Fibroblast of lung (primary cell): ENCODE data around the gene C17orf58. TPM values are rescaled to one million over a fixed set of nuclear protein-coding genes. Genes with fewer than 3 reads are reported as not detected.
"Not testable (repeated sequence)": the region's sequence is repeated elsewhere in the genome, so short reads cannot be mapped to it uniquely, and the experiment has no call there.

ENCODE experiments used
- DNase-seq, 2 donors: peaks; one replicate each; pipeline versions ENCODE4 v3.0.0 to v3.0.0-alpha.2; 2010; ENCODE audit warnings: low read depth in 2 of 2
- H2AFZ ChIP-seq: 2 replicates; pipeline ENCODE4 v1.5.1; 2012; ENCODE audit warnings: low read length, control low read depth, inconsistent platforms
- H3K27ac ChIP-seq: 2 replicates; pipeline ENCODE4 v1.5.1; 2011; ENCODE audit warnings: low read length, control low read depth; ENCODE audit not compliant: insufficient read depth
- H3K27me3 ChIP-seq: 2 replicates; pipeline ENCODE4 v1.5.1; 2011; ENCODE audit warnings: mild to moderate bottlenecking, low read length; ENCODE audit not compliant: control insufficient read depth, insufficient read depth
- H3K36me3 ChIP-seq: 2 replicates; pipeline ENCODE4 v1.5.1; 2011; ENCODE audit warnings: low read length; ENCODE audit not compliant: control insufficient read depth, insufficient read depth
- H3K4me1 ChIP-seq: 2 replicates; pipeline ENCODE4 v1.5.1; 2011; ENCODE audit warnings: low read length; ENCODE audit not compliant: control insufficient read depth, insufficient read depth; ENCODE audit errors: extremely low read depth
- H3K4me2 ChIP-seq: 2 replicates; pipeline ENCODE4 v1.5.1; 2011; ENCODE audit warnings: low read length, control low read depth; ENCODE audit not compliant: insufficient read depth; ENCODE audit errors: extremely low read depth
- H3K4me3 ChIP-seq, 4 experiments: fragments of 200-600 bp in 1 of 4; sonication (generic) in 1 of 4; replicated peaks in 1 of 4; 2 replicates each; pipeline ENCODE4 v1.5.1; 2011 to 2016; ENCODE audit warnings: low read length in 4 of 4, low read depth in 3 of 4, mild to moderate bottlenecking in 3 of 4, control low read depth in 2 of 4, inconsistent platforms in 1 of 4, mixed read lengths in 1 of 4; ENCODE audit not compliant: insufficient read depth in 1 of 4; ENCODE audit errors: control extremely low read depth in 1 of 4
- H3K79me2 ChIP-seq: 2 replicates; pipeline ENCODE4 v1.5.1; 2012; ENCODE audit warnings: mild to moderate bottlenecking, low read length, inconsistent platforms; ENCODE audit not compliant: control insufficient read depth, insufficient read depth
- H3K9ac ChIP-seq: 2 replicates; pipeline ENCODE4 v1.5.1; 2011; ENCODE audit warnings: mild to moderate bottlenecking, low read length, control low read depth; ENCODE audit not compliant: insufficient read depth
- H3K9me3 ChIP-seq: 2 replicates; pipeline ENCODE4 v1.5.1; 2012; ENCODE audit warnings: low read depth, low read length; ENCODE audit not compliant: control insufficient read depth, insufficient read depth
- H4K20me1 ChIP-seq: 2 replicates; pipeline ENCODE4 v1.5.1; 2011; ENCODE audit warnings: low read length; ENCODE audit not compliant: control insufficient read depth, insufficient read depth; ENCODE audit errors: extremely low read depth
- EZH2 ChIP-seq: IDR thresholded peaks from 2 replicates; pipeline ENCODE4 v1.5.1; 2012; ENCODE audit warnings: low read length, control low read depth, mild to moderate bottlenecking; ENCODE audit errors: missing control alignments
- polyA minus RNA-seq: library from RNA; depleted of rRNA, polyadenylated mRNA; stranded (reverse); fragments of >200 nt; gene quantifications from 2 replicates; pipeline ENCODE4 v1.2.3, GENCODE V29; 2011; ENCODE audit warnings: low replicate concordance
- polyA plus RNA-seq, 2 donors: library from polyadenylated mRNA; depleted of rRNA in 1 of 2; stranded (reverse) in 1 of 2; unstranded in 1 of 2; fragments of >200 nt; gene quantifications; 2 replicates each; pipeline ENCODE4 v1.2.1, GENCODE V29; 2011 to 2012; ENCODE audit warnings: missing spikeins in 1 of 2
- total RNA-seq: library from RNA; depleted of rRNA; stranded (reverse); fragments of >200 nt; gene quantifications from 2 replicates; pipeline ENCODE4 v1.2.1, GENCODE V29; 2014
- TF ChIP-seq, protein P1 (sequence below), 2 donors: IDR thresholded peaks in 1 of 2; conservative IDR thresholded peaks in 1 of 2; 1 replicate in 1 of 2; 2 replicates in 1 of 2; pipeline ENCODE4 v1.5.1; 2011 to 2012; ENCODE audit warnings: low read length in 2 of 2, control low read depth in 1 of 2, inconsistent platforms in 1 of 2, low read depth in 1 of 2, mild to moderate bottlenecking in 1 of 2

The C17orf58 gene
- total RNA-seq (9.2 and 17.0 TPM in 2 replicates), polyA plus RNA-seq (10.6 and 11.9 TPM in 2 replicates), polyA minus RNA-seq (5.2 and 6.6 TPM in 2 replicates)
- polyA plus RNA-seq (2012), result 8.8 and 9.6 TPM in 2 replicates

DNA sequence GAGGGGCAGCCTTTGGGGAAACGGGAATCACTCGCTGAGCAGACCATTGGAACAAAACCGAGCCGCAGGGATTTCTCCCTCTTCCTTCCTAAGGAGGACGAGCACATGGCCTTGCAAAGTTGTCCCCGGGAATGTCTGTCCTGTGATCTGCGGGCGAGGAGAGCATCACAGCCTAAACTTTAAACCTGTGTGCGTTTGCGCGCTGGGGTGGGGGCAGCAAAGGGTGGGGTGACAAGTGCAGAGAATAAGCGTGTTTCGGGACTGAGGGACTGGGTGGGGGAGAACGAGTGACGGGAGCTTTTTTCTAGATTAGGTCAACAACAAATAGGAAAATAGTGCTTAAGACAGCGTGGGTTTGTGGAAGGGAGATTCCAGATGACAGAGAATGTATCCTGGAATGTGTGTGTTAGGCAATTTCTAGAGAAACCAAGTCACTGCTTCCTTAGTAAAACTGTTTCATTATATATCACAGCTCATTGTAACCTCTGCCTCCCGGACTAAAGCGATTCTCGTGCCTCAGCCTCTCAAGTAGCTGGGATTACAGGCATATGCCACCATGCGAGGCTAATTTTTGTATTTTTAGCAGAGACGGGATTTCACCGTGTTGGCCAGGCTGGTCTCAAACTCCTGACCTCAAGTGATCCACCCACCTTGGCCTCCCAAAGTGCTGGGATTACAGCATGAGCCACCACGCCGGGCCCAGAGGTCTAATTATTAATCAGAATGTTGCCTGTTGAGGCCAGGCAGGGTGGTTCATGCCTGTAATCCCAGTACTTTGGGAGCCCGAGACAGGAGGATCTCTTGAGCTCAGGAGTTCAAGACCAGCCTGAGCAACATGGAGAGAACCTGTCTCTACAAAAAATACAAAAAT lies at the start of gene C17orf58:
Gene C17orf58 (minus strand): TSS at position 169 of the 871 bp plus-strand sequence. CDS start 271 bp downstream, outside the sequence.
- H3K36me3 ChIP-seq, H3K79me2 ChIP-seq, H3K9me3 ChIP-seq, H4K20me1 ChIP-seq, H3K4me1 ChIP-seq, H3K27me3 ChIP-seq, H3K27ac ChIP-seq: not testable (repeated sequence)
- peak; percentile 31 to 39 for DNase-seq
- H3K9ac ChIP-seq, result peak within 1 kb of the TSS; percentile 52
- peak within 1 kb of the TSS; percentile 54 for H2AFZ ChIP-seq
- peak within 1 kb of the TSS; percentile 54 to 76 (median 65) for H3K4me3 ChIP-seq
- peak within 1 kb of the TSS; percentile 98 for H3K4me2 ChIP-seq

DNA sequence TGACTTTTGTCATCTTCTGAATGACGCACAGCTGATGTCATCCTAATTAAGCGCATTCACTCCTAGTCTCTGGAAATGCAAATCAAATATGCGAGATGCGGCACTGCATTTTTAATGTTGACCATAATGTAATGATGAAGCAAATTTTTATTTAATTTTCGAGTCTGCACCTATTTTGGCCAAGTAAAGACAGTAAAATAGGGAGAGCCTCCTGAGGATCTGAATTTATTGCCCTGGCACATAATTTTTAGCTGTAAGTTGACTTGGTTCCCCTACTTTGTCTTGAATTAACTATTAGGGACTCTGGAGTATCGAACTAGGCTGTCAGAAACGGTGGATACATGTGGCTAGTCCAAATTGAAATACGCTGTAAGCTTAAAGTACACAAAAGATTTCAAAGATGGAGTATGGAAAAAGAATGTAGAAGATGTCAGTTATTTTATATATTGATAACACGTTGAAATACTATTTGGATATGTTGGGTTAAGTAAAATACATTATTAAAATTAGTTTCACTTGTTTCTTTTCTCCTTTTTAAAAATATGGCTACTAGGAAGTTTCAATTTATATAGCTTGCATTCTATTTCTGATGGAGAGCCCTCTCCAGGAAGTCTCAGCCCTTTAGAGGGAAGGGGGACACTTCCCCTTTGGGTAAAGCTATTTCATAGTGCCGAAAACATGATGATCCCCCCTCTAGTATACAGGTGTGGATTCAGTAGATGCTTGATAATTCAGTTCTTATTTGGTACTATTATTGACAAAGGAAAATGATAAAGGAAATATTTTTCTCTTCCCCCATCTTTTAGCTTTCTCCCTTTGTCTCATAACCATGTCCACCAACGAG lies 40.3 kb upstream of the C17orf58 start:
- peak overlapping the region; percentile 92 for H3K27ac ChIP-seq
- H3K4me3 ChIP-seq, result peak overlapping the region; percentile 85 to 99 (median 93)
- peak overlapping the region; percentile 92 for H3K4me2 ChIP-seq
- peak overlapping the region; percentile 88 for H3K9ac ChIP-seq
- no peaks in the 10 kb centered on the region for H3K9me3 ChIP-seq
- TF ChIP-seq, protein P1, sequence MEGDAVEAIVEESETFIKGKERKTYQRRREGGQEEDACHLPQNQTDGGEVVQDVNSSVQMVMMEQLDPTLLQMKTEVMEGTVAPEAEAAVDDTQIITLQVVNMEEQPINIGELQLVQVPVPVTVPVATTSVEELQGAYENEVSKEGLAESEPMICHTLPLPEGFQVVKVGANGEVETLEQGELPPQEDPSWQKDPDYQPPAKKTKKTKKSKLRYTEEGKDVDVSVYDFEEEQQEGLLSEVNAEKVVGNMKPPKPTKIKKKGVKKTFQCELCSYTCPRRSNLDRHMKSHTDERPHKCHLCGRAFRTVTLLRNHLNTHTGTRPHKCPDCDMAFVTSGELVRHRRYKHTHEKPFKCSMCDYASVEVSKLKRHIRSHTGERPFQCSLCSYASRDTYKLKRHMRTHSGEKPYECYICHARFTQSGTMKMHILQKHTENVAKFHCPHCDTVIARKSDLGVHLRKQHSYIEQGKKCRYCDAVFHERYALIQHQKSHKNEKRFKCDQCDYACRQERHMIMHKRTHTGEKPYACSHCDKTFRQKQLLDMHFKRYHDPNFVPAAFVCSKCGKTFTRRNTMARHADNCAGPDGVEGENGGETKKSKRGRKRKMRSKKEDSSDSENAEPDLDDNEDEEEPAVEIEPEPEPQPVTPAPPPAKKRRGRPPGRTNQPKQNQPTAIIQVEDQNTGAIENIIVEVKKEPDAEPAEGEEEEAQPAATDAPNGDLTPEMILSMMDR (conservative IDR thresholded peaks at IDR 0.05 in 1 of 2, IDR thresholded peaks at IDR 0.05 in 1 of 2; ENCODE audit: low read depth in 1 of 2, low read length in 2 of 2), result no peak
- no peak for TF ChIP-seq EZH2
- DNase-seq, result peak; percentile 50 to 66
- peaks cover 5% of the 10 kb centered on the region for H3K36me3 ChIP-seq
- peaks cover 2% of the 10 kb centered on the region for H3K4me1 ChIP-seq
- H3K27me3 ChIP-seq, result no peaks in the 10 kb centered on the region
- H4K20me1 ChIP-seq, result no peaks in the 10 kb centered on the region
- H3K79me2 ChIP-seq, result peaks cover 45% of the 10 kb centered on the region
- H2AFZ ChIP-seq, result peak overlapping the region; percentile 51

DNA sequence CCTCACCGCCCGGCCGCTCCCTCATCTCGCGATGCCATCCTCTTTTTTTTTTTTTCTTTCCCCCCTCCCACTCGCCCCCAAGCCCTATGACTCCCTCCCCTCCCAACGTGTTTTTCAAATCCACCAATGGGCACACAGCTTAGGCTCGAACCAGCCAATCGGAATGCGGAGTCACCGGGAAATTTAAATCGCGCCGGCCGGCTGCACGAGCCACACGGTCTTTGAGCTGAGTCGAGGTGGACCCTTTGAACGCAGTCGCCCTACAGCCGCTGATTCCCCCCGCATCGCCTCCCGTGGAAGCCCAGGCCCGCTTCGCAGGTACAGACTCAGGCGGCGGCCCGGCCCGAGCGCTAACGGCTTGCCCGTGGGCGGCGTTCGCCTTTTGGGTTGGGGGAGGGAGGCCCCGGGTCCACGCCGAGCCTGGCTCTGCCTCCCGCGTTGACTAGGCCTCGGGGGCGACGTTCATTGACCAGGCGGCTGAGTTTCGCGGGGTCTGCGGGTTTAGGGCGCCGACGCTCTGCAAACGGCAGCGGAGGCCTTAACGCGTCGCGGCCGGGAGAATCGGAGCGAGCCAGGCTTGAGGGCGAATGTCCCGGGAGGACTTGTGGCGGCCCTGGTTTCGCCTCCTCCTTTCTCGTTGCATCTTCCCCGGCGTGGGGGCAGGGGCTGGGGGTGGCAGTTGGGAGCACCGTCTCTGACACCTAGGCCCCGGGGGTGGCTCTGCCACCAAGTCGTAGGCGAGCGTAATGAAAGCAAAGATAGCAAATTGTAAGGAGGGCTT lies 39.4 kb upstream of the C17orf58 start, which contains the start of gene KPNA2:
Gene KPNA2 (plus strand): TSS at position 213 of the 781 bp plus-strand sequence. CDS start 1,398 bp downstream, outside the sequence.
- Histone ChIP-seq H3K4me2 (peak within 1 kb of the TSS; percentile 92), H2AFZ (peak within 1 kb of the TSS; percentile 51), H3K27ac (peak within 1 kb of the TSS; percentile 92), H4K20me1 (no peaks in the 10 kb centered on the region), H3K27me3 (no peaks in the 10 kb centered on the region), H3K36me3 (peaks cover 4% of the 10 kb centered on the region), H3K4me3 (peak within 1 kb of the TSS; percentile 85 to 99 (median 93)), H3K9ac (peak within 1 kb of the TSS; percentile 88), H3K9me3 (no peaks in the 10 kb centered on the region), H3K79me2 (peaks cover 45% of the 10 kb centered on the region), H3K4me1 (peaks cover 2% of the 10 kb centered on the region)
- TF ChIP-seq EZH2, result no peak
- TF ChIP-seq, protein P1 (conservative IDR thresholded peaks at IDR 0.05 in 1 of 2, IDR thresholded peaks at IDR 0.05 in 1 of 2; ENCODE audit: low read depth in 1 of 2, low read length in 2 of 2), result no peak
- DNase-seq, result peak; percentile 96 to 99
